Tibial nerve (tissue), 4 donors: ENCODE data around the gene PADI6.

Source experiments
- EP300 ChIP-seq, 2 donors: sonication (generic); formaldehyde crosslinking; IDR thresholded peaks; one replicate each; pipeline ENCODE4 v1.6.1; 2017; ENCODE audit warnings: antibody characterized with exemption in 2 of 2, mild to moderate bottlenecking in 1 of 2
- POLR2A ChIP-seq, 2 donors: fragments of 450-650 bp; IDR thresholded peaks; one replicate each; pipeline ENCODE4 v1.6.1; 2017; ENCODE audit warnings: antibody characterized with exemption in 2 of 2, mild to moderate bottlenecking in 2 of 2, moderate library complexity in 2 of 2
- TF ChIP-seq, protein P1 (sequence below), 5 experiments: fragments of 200-600 bp in 3 of 5; fragments of 450-650 bp in 2 of 5; sonication (generic) in 3 of 5; IDR thresholded peaks; one replicate each; pipeline ENCODE4 v1.5.1; 2016 to 2019; ENCODE audit warnings: antibody characterized with exemption in 5 of 5, mild to moderate bottlenecking in 3 of 5, moderate library complexity in 2 of 5

DNA sequence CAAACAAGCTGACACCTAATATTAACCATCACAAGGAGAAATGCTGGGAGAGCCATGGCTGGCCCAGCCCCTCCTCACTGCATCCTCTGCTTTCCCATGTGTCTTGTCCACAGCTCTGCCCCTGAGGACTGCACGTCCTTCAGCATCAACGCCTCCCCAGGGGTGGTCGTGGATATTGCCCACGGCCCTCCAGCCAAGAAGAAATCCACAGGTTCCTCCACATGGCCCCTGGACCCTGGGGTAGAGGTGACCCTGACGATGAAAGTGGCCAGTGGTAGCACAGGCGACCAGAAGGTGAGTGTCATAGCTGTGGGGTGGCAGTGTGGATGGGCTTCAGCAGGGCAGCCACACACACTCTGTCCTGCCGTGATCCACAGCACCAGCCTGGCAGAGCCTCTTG, 41.1 kb upstream of the PADI6 start:
- TF ChIP-seq, protein P1, sequence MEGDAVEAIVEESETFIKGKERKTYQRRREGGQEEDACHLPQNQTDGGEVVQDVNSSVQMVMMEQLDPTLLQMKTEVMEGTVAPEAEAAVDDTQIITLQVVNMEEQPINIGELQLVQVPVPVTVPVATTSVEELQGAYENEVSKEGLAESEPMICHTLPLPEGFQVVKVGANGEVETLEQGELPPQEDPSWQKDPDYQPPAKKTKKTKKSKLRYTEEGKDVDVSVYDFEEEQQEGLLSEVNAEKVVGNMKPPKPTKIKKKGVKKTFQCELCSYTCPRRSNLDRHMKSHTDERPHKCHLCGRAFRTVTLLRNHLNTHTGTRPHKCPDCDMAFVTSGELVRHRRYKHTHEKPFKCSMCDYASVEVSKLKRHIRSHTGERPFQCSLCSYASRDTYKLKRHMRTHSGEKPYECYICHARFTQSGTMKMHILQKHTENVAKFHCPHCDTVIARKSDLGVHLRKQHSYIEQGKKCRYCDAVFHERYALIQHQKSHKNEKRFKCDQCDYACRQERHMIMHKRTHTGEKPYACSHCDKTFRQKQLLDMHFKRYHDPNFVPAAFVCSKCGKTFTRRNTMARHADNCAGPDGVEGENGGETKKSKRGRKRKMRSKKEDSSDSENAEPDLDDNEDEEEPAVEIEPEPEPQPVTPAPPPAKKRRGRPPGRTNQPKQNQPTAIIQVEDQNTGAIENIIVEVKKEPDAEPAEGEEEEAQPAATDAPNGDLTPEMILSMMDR (IDR thresholded peaks at IDR 0.05): no peak
- TF ChIP-seq POLR2A (IDR thresholded peaks at IDR 0.05) (no peak), EP300 (IDR thresholded peaks at IDR 0.05) (no peak)
